Measurements from ENCODE around the gene ATXN2L. TPM values are rescaled to one million over a fixed set of nuclear protein-coding genes. Genes with fewer than 3 reads are reported as not detected.
A peak's percentile ranks its signal among the peaks of the same experiment; 100 is the strongest.

ATXN2L gene
- total RNA-seq, 1 experiment from 2014 or later = 270 TPM

DNA sequence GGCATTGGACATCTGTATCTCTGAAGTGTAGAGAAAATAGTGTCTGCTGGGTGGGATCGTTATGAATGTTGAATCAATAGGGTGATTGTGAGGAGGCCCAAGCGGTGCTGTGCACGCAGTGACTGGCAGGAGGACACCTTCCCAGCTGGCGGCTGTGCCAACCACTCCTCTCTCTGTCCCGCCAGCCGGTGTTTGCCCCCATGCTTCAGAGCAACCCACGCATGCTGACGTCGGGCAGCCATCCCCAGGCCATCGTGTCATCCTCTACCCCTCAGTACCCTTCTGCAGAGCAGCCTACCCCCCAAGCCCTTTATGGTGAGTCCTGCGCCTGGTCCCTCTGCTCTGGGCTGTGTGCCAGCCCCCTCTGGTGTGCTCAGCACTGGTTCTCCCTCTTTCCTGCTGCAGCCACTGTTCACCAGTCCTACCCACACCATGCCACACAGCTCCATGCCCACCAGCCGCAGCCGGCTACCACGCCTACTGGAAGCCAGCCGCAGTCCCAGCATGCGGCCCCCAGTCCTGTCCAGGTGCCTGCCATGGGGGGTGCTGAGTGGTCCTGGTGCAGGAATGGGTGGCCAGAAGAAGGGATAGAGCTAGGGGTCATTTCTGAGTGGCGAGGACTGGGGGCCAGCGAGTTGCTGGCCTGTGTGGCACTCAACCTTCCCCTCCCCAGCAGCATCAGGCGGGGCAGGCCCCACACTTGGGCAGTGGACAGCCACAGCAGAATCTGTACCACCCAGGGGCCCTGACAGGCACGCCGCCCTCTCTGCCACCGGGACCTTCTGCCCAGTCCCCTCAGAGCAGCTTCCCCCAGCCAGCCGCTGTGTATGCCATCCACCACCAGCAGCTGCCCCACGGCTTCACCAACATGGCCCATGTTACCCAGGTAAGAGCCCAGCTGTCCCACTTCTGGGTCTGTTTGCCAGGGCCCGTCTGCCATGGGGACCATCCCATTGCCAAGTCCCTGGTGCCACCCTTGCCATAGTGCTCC, 12.4 kb downstream of the ATXN2L start:
- TF ChIP-seq, protein P1, sequence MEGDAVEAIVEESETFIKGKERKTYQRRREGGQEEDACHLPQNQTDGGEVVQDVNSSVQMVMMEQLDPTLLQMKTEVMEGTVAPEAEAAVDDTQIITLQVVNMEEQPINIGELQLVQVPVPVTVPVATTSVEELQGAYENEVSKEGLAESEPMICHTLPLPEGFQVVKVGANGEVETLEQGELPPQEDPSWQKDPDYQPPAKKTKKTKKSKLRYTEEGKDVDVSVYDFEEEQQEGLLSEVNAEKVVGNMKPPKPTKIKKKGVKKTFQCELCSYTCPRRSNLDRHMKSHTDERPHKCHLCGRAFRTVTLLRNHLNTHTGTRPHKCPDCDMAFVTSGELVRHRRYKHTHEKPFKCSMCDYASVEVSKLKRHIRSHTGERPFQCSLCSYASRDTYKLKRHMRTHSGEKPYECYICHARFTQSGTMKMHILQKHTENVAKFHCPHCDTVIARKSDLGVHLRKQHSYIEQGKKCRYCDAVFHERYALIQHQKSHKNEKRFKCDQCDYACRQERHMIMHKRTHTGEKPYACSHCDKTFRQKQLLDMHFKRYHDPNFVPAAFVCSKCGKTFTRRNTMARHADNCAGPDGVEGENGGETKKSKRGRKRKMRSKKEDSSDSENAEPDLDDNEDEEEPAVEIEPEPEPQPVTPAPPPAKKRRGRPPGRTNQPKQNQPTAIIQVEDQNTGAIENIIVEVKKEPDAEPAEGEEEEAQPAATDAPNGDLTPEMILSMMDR (IDR thresholded peaks at IDR 0.05) = no peak
- Histone ChIP-seq H3K9me3 (ENCODE audit: control insufficient read depth, insufficient read depth, low read depth, low read length) (no peaks in the 10 kb centered on the region), H3K27me3 (ENCODE audit: control insufficient read depth, insufficient read depth, low read length) (no peaks in the 10 kb centered on the region), H3K4me1 (ENCODE audit: control insufficient read depth, insufficient read depth, low read length) (no peaks in the 10 kb centered on the region), H3K27ac (ENCODE audit: low read length) (no peak overlapping the region), H3K36me3 (ENCODE audit: control insufficient read depth, insufficient read depth, low read length) (peaks cover 43% of the 10 kb centered on the region), H3K4me3 (ENCODE audit: low read depth in 2 of 2, low read length in 2 of 2) (no peak overlapping the region)
- ChIA-PET CTCF (no interaction called here), POLR2A (no interaction called here)
- intact Hi-C loops (cut with micrococcal nuclease; ENCODE audit: unreplicated experiment) = no loop called here
- in situ Hi-C loops (cut with HindIII; ENCODE audit: low pct_unique_long_range_greater_than_20kb, low sequenced_read_pairs) = no loop called here
- ATAC-seq (peak; percentile 15; the same call in 1 of the 2 replicates), DNase-seq (ENCODE audit: low read depth, low spot score) (no peak)
- no TSS peak for BruUV-seq (replicated peaks)

DNA sequence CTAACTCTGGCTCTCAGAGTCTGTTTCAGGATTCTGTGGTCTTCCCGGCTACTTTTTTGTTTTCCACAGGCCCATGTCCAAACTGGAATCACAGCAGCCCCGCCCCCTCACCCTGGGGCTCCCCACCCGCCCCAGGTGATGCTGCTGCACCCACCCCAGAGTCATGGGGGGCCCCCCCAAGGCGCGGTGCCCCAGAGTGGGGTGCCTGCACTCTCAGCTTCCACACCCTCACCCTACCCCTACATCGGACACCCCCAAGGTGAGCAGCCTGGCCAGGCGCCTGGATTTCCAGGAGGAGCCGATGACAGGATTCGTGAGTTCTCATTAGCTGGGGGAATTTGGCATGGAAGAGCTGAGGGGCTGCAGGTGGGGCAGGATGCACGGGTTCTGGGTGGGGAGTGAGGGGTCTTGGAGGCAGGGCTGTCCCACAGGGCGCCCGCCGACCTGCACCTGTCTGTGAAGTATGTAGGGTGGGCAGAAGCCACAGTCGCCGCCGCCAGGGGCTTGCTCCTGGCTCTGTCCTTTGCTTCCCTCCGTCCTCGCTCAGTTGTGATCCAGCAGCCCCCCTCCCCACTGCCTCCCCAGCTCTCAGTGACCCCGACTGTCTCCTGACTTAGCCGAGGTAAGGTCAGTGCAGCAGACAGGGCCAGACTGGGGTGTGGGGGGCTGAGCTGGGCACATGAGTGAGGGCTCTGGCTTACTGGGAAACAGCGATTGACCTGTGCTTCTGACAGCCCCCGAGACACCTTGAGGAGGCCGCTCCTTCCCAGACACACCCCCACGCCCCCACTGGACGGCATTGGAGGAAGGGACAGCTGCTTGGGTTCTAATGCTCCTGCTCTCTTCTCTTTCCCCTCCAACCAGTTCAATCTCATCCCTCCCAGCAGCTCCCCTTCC, 13.3 kb downstream of the ATXN2L start:
- Histone ChIP-seq H3K27ac (ENCODE audit: low read length) (no peak overlapping the region), H3K27me3 (ENCODE audit: control insufficient read depth, insufficient read depth, low read length) (no peaks in the 10 kb centered on the region), H3K4me3 (ENCODE audit: low read depth in 2 of 2, low read length in 2 of 2) (no peak overlapping the region), H3K9me3 (ENCODE audit: control insufficient read depth, insufficient read depth, low read depth, low read length) (no peaks in the 10 kb centered on the region), H3K4me1 (ENCODE audit: control insufficient read depth, insufficient read depth, low read length) (no peaks in the 10 kb centered on the region), H3K36me3 (ENCODE audit: control insufficient read depth, insufficient read depth, low read length) (peaks cover 34% of the 10 kb centered on the region)
- no peak for ATAC-seq
- in situ Hi-C loops (cut with HindIII; ENCODE audit: low pct_unique_long_range_greater_than_20kb, low sequenced_read_pairs) = no loop called here
- TF ChIP-seq, protein P2, sequence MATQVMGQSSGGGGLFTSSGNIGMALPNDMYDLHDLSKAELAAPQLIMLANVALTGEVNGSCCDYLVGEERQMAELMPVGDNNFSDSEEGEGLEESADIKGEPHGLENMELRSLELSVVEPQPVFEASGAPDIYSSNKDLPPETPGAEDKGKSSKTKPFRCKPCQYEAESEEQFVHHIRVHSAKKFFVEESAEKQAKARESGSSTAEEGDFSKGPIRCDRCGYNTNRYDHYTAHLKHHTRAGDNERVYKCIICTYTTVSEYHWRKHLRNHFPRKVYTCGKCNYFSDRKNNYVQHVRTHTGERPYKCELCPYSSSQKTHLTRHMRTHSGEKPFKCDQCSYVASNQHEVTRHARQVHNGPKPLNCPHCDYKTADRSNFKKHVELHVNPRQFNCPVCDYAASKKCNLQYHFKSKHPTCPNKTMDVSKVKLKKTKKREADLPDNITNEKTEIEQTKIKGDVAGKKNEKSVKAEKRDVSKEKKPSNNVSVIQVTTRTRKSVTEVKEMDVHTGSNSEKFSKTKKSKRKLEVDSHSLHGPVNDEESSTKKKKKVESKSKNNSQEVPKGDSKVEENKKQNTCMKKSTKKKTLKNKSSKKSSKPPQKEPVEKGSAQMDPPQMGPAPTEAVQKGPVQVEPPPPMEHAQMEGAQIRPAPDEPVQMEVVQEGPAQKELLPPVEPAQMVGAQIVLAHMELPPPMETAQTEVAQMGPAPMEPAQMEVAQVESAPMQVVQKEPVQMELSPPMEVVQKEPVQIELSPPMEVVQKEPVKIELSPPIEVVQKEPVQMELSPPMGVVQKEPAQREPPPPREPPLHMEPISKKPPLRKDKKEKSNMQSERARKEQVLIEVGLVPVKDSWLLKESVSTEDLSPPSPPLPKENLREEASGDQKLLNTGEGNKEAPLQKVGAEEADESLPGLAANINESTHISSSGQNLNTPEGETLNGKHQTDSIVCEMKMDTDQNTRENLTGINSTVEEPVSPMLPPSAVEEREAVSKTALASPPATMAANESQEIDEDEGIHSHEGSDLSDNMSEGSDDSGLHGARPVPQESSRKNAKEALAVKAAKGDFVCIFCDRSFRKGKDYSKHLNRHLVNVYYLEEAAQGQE (IDR thresholded peaks at IDR 0.05; ENCODE audit: insufficient read depth in 1 of 2, low read depth in 2 of 2, low read length in 1 of 2) = no peak
- TF ChIP-seq, protein P1 (IDR thresholded peaks at IDR 0.05) = no peak; the same call in 1 of the 2 replicates
- TF ChIP-seq TCF7L2 (IDR thresholded peaks at IDR 0.05; ENCODE audit: low read depth, low read length) = no peak
- no peak for TF ChIP-seq SIN3A (IDR thresholded peaks at IDR 0.05; ENCODE audit: borderline replicate concordance, insufficient read depth, low read depth, low read length)
- TF ChIP-seq POLR2AphosphoS5 (IDR thresholded peaks at IDR 0.05; ENCODE audit: low read depth, low read length) = no peak
- ChIA-PET POLR2A (interaction anchor here (0.7 kb wide), 1 partner anchor 8 kb away, joined by 6 read pairs; no protein-coding TSS in a partner anchor), CTCF (no interaction called here)
- DNase-seq (ENCODE audit: low read depth, low spot score) = no peak
- intact Hi-C loops (cut with micrococcal nuclease; ENCODE audit: unreplicated experiment) = no loop called here
- no TSS peak for BruUV-seq (replicated peaks)

Measured in Panc1 (cell line).